GM10248 (cell line): ENCODE results near the gene TRIM71.
A peak's percentile ranks its signal among the peaks of the same experiment; 100 is the strongest.
"Not testable (repeated sequence)": the region's sequence is repeated elsewhere in the genome, so short reads cannot be mapped to it uniquely, and the experiment has no call there.

ENCODE experiments used
- CTCF ChIA-PET: fragments of 300-600 bp; sonication (Branson Sonifier 250); formaldehyde crosslinking; extraction: SDS; loops from one replicate; lab custom pipeline; 2021; ENCODE audit warnings: antibody characterized with exemption; lab: Yijun Ruan, JAX
- POLR2A ChIA-PET: fragments of 350-650 bp; sonication (Branson Sonifier 250); formaldehyde crosslinking; extraction: SDS; loops from one replicate; lab custom pipeline; 2020; ENCODE audit warnings: antibody characterized with exemption; lab: Yijun Ruan, JAX
- DNase-seq: peaks from one replicate; pipeline ENCODE4 v3.0.0; 2012; ENCODE audit errors: extremely low spot score
- TF ChIP-seq, protein P1 (sequence below): IDR thresholded peaks from 2 replicates; pipeline ENCODE4 v1.5.1; 2012; ENCODE audit warnings: mild to moderate bottlenecking, low read depth; ENCODE audit errors: extremely low read depth, missing control alignments, control extremely low read depth

The TRIM71 gene

DNA sequence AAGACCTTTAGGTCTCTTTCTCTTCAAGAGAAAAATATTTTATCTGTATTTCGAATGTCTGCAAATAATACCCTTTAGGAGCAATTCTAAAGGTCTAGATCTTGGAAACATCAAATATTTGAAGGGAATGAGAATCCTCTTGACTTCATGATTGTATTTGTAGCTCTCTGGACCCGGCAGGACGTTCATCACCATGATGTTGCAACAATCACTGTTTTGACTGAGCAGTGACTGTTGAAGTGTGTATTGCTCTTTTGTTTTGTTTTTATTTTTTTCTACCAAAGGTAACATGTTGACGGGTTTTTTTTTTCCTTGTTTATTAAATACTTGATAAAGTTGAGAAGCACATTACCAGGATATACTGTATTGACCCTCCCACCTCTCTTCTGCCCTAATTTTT, 78.3 kb downstream of the TRIM71 start:
- TF ChIP-seq, protein P1, sequence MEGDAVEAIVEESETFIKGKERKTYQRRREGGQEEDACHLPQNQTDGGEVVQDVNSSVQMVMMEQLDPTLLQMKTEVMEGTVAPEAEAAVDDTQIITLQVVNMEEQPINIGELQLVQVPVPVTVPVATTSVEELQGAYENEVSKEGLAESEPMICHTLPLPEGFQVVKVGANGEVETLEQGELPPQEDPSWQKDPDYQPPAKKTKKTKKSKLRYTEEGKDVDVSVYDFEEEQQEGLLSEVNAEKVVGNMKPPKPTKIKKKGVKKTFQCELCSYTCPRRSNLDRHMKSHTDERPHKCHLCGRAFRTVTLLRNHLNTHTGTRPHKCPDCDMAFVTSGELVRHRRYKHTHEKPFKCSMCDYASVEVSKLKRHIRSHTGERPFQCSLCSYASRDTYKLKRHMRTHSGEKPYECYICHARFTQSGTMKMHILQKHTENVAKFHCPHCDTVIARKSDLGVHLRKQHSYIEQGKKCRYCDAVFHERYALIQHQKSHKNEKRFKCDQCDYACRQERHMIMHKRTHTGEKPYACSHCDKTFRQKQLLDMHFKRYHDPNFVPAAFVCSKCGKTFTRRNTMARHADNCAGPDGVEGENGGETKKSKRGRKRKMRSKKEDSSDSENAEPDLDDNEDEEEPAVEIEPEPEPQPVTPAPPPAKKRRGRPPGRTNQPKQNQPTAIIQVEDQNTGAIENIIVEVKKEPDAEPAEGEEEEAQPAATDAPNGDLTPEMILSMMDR = no peak

DNA sequence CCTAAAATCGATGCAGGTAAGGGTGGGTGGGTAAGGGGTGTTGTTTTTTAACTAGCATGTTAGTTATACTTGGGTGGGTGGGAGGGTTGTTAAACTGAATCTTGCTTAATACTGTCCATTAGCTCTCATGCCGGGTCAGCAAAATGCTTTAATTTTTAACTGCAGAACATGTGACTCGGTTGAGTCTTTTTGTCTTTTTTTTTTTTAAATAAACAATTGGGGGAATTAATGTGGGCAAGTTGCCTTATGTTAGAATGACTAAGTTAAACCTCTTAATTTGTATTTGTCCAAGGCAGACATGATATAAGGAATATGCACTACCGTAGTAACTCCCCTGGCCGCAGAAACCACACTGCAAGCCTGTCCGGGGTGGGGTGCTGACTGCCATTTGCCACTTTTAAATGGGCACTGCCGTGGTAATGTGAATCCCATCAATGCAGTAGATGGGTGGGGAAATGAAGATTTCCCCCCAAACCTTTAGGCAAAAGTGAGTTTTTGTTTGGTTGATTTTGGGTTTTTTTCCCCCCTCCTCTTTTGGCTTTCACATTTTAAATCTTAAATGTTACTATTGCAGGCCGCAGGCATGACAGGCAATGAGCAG, 79.3 kb downstream of the TRIM71 start:
- no peak for DNase-seq
- TF ChIP-seq, protein P1 = no peak
- POLR2A ChIA-PET = no interaction called here
- CTCF ChIA-PET = no interaction called here

More for the DNA sequence above, 78.3 kb downstream of the TRIM71 start:
- ChIA-PET CTCF (interaction anchor here (1.6 kb wide), 1 partner anchor 11 kb away, joined by 5 read pairs; no protein-coding TSS in a partner anchor), POLR2A (no interaction called here)
- no peak for DNase-seq

DNA sequence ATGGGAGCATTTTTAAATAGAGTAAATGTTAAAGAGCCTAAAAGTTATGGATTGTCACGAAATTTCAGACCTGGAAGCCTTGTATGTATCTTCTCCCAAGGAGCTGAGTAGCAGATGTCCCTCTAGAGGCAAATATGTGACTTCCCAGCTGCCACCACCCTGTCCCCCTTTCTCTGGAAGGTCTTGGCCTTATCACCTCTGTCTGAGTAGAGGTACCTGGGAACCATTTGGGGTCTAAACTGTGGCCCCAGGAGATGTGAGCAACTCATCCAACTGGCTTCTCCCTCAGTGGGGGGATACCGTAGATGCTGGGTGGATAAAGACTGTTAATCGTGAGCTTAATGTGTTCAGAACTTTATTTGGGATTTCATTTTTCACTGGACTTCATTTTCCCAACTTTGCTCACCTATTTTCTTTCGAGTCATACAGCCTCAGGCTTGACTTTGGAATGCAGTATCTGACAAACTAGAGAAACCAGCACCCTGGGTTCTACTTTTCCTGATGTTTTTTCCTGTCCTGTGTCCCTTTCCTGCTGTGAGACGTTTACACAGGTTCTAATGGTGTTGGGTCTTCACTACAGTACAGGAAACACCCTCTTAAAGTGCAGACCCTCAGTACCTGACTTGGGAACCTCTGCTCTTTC, 80.3 kb downstream of the TRIM71 start:
- CTCF ChIA-PET = no interaction called here
- DNase-seq = no peak
- TF ChIP-seq, protein P1 = no peak
- POLR2A ChIA-PET = no interaction called here

DNA sequence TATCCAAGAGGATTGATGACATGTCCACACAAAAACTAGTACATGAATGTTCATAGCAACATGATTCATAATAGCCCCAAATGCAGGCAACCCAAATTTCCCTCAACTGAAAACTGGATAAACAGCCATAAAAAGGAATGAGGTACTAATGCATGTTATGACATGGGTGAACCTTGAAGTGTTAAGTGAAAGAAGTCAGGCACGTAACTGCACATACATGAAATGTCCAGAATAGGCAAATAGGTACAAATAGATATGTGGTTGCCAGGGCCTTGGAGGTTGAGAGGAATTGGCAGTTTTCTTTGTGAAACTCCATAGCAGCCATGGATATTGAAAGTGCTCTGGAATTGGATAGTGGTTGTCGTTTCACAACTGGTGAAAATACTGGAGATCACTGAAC, 81.5 kb downstream of the TRIM71 start:
- CTCF ChIA-PET = no interaction called here
- TF ChIP-seq, protein P1 = no peak
- no peak for DNase-seq

DNA sequence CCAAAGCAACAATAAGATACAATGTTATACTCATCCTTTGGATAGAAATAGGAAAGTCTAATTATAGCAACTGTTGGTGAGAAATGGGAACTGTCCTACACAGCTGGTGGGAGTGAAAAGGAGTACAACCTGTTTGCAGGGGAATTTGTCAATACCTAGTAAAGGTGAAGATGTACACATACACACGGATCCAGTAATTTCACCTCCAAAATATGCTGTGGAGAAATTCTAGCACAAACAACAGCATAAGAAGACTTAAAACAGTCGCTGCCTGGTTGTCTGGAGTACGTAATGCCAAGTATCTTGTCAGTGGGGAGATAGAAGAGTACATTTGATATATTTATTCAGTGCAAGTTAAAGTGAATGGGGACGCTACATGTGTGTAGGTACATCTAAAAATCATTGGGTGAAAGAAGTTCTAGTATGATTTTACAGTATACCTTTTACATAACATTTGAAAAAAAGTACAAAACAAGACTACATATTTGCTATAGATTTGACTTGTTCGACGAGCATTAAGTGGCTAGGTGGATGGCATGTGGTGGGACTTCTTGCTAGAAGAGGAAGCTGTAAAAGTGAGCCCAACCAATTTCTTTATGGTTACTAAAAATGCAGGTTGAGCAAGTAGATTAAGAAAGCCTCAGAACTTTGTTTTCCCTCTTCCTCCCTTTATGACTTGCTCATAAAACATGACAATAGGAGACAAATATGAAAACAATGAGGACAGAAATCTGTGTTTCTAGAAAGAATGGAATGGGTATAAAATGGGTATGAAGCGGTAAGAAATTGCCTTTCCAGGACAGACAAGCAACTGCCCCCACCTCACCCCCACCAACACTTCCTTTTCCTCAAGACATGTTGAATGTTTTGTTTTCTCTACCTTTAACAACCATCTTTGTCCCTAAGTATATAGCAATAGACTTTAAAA, 83.5 kb downstream of the TRIM71 start:
- TF ChIP-seq, protein P1 = no peak
- ChIA-PET POLR2A (no interaction called here), CTCF (interaction anchor here (2.1 kb wide), 1 partner anchor 17 kb away, joined by 5 read pairs; no protein-coding TSS in a partner anchor)
- no peak for DNase-seq

More for the DNA sequence above, 81.5 kb downstream of the TRIM71 start:
- POLR2A ChIA-PET = no interaction called here

DNA sequence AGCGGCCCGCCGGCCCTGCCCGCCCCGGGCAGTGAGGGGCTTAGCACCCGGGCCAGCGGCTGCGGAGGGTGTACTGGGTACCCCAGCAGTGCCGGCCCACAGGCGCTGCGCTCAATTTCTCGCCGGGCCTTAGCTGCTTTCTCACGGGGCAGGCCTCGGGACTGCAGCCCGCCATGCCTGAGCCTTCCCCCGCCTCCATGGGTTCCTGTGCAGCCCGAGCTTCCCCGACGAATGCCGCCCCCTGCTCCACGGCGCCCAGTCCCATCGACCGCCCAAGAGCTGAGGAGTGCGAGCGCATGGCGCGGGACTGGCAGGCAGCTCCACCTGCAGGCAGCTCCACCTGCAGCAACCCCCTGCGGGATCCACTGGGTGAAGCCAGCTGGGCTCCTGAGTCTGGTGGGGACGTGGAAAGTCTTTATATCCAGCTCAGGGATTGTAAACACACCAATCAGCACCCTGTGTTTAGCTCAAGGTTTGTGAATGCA, 85.1 kb downstream of the TRIM71 start:
- POLR2A ChIA-PET, DNase-seq: not testable (repeated sequence)
- CTCF ChIA-PET = interaction anchor here (0.7 to 2.6 kb wide), 13 partner anchors 9 to 392 kb away, joined by 3 to 7 read pairs (median 4); no protein-coding TSS in a partner anchor
- TF ChIP-seq, protein P1 = peak; percentile 55
